Kidney (tissue), 14 donors: ENCODE data around the gene TMEM121. TPM values are rescaled to one million over a fixed set of nuclear protein-coding genes. Genes with fewer than 3 reads are reported as not detected.

ENCODE experiments used
- DNase-seq, 5 donors: peaks; one replicate each; pipeline ENCODE4 v3.0.0-alpha.2; 2013 to 2020
- FAIRE-seq: peaks from 2 replicates; lab custom pipeline; 2012; peaks lifted over from hg19 to GRCh38; lab: Jason Lieb, UNC
- H3K27ac ChIP-seq, 2 donors: one replicate each; pipeline ENCODE4 v1.7.0; 2013; ENCODE audit warnings: low read depth in 2 of 2, low read length in 2 of 2, inconsistent platforms in 1 of 2
- H3K27me3 ChIP-seq: one replicate; pipeline ENCODE4 v1.7.1; 2013; ENCODE audit warnings: low read length, inconsistent platforms; ENCODE audit not compliant: control insufficient read depth, insufficient read depth
- H3K36me3 ChIP-seq, 3 donors: one replicate each; pipeline versions ENCODE4 v1.7.0 to v1.7.1; 2013; ENCODE audit warnings: low read length in 3 of 3, control low read depth in 1 of 3, inconsistent platforms in 1 of 3; ENCODE audit not compliant: insufficient read depth in 3 of 3, control insufficient read depth in 2 of 3
- H3K4me1 ChIP-seq, 3 donors: one replicate each; pipeline versions ENCODE4 v1.7.0 to v1.7.1; 2013; ENCODE audit warnings: low read length in 3 of 3, inconsistent platforms in 1 of 3, low read depth in 1 of 3; ENCODE audit not compliant: control insufficient read depth in 2 of 3, insufficient read depth in 2 of 3
- H3K4me3 ChIP-seq, 3 donors: one replicate each; pipeline versions ENCODE4 v1.7.0 to v1.8.1; 2013; ENCODE audit warnings: low read length in 3 of 3, control low read depth in 1 of 3, inconsistent platforms in 1 of 3
- H3K9ac ChIP-seq, 3 donors: one replicate each; pipeline versions ENCODE4 v1.7.0 to v1.7.1; 2013; ENCODE audit warnings: low read length in 3 of 3, control low read depth in 1 of 3, inconsistent platforms in 1 of 3
- H3K9me3 ChIP-seq, 3 donors: one replicate each; pipeline versions ENCODE4 v1.7.0 to v1.7.1; 2013; ENCODE audit warnings: low read length in 3 of 3, control low read depth in 1 of 3, inconsistent platforms in 1 of 3; ENCODE audit not compliant: control insufficient read depth in 2 of 3, insufficient read depth in 1 of 3
- CTCF ChIP-seq: IDR thresholded peaks from 3 replicates; pipeline ENCODE4 v1.5.1; 2012; ENCODE audit warnings: mild to moderate bottlenecking, moderate library complexity, borderline replicate concordance; ENCODE audit not compliant: insufficient read depth; ENCODE audit errors: extremely low read depth
- intact Hi-C: fragments of 100-400 bp; cut with DNase I; formaldehyde crosslinking; loops from one replicate; pipeline ENCODE4 v1.11.1; 2022
- polyA plus RNA-seq: library from polyadenylated mRNA; stranded (reverse); fragments of 350-450 nt; fragmentation: Illumina TruSeq; extraction: RNeasy Lipid Tissue Mini Kit (QIAGEN cat#74804); gene quantifications from one replicate; pipeline ENCODE4 v1.2.3, GENCODE V29; 2014; ENCODE audit warnings: low read depth, low replicate concordance; ENCODE audit not compliant: insufficient read depth
- total RNA-seq: library from RNA; stranded (reverse); fragmentation: NEBNext Ultra II Directional; extraction: Animal tissue kit (Norgen Biotek cat#: 25700); gene quantifications from one replicate; pipeline ENCODE4 v1.2.1, GENCODE V29; 2021
- donor health status: control.
- donor health status: control.
- donor health status: control.
- donor health status: control.
- donor health status: control.
- donor health status: DM: yes; HTN: yes; CAD: no.
- donor health status: Normal renal cell carcinoma (clear cell type).

Gene TMEM121
- total and polyA plus RNA-seq, 2 donors from 2014 or later: 3.1 to 4.1 TPM

GRCh38 chr14:105477660-105478397 lies 48.6 kb upstream of the TMEM121 start:
- H3K27ac ChIP-seq: peak overlapping the region in 1 of 2 donors; percentile 97
- H3K4me1 ChIP-seq: peaks cover 0 to 46% (median 22%) of the 10 kb centered on the region in 3 donors
- FAIRE-seq (no peak), DNase-seq (peak; percentile 53 to 88 (median 67))
- peaks cover 0 to 5% (median 0%) of the 10 kb centered on the region in 3 donors for H3K36me3 ChIP-seq
- H3K27me3 ChIP-seq: no peaks in the 10 kb centered on the region
- H3K9ac ChIP-seq: no peak overlapping the region
- H3K9me3 ChIP-seq: no peaks in the 10 kb centered on the region
- H3K4me3 ChIP-seq: no peak overlapping the region
- intact Hi-C loops: no loop called here
- no peak for TF ChIP-seq CTCF

GRCh38 chr14:105478398-105479251 lies 47.8 kb upstream of the TMEM121 start:
- FAIRE-seq: no peak
- Histone ChIP-seq H3K4me3 (no peak overlapping the region), H3K9me3 (no peaks in the 10 kb centered on the region), H3K4me1 (peaks cover 0 to 45% (median 25%) of the 10 kb centered on the region in 3 donors), H3K27ac (no peak overlapping the region), H3K27me3 (no peaks in the 10 kb centered on the region), H3K36me3 (peaks cover 0 to 5% (median 0%) of the 10 kb centered on the region in 3 donors), H3K9ac (no peak overlapping the region)
- intact Hi-C loops: no loop called here
- DNase-seq: peak in 3 of 5 donors; percentile 50 to 81 (median 74)
- no peak for TF ChIP-seq CTCF

- H3K4me1 ChIP-seq: peaks cover 0 to 45% (median 25%) of the 10 kb centered on the region in 3 donors
- intact Hi-C loops: no loop called here
- H3K9me3 ChIP-seq: no peaks in the 10 kb centered on the region
- TF ChIP-seq CTCF: no peak
- H3K4me3 ChIP-seq: no peak overlapping the region
- peak overlapping the region in 1 of 2 donors; percentile 34 for H3K27ac ChIP-seq
- DNase-seq (peak in 2 of 5 donors; percentile 77 to 83), FAIRE-seq (no peak)
- no peaks in the 10 kb centered on the region for H3K27me3 ChIP-seq
- H3K9ac ChIP-seq: no peak overlapping the region
- H3K36me3 ChIP-seq: peaks cover 0 to 5% (median 0%) of the 10 kb centered on the region in 3 donors
Observed at GRCh38 chr14:105479431-105480158, 46.8 kb upstream of the TMEM121 start.
